K562 (cell line): ENCODE measurements around the gene GHR. TPM values are rescaled to one million over a fixed set of nuclear protein-coding genes. Genes with fewer than 3 reads are reported as not detected.

Experiments
- BRF1 ChIP-seq: IDR thresholded peaks from 3 replicates; pipeline ENCODE4 v1.6.1; 2011; ENCODE audit warnings: borderline replicate concordance, mild to moderate bottlenecking; ENCODE audit not compliant: insufficient read length; ENCODE audit errors: extremely low read depth
- CTCF ChIP-seq, 3 experiments: IDR thresholded peaks in 2 of 3; conservative IDR thresholded peaks in 1 of 3; 2 replicates each; pipeline ENCODE4 v1.5.1; 2011 to 2012; ENCODE audit warnings: low read length in 3 of 3, mild to moderate bottlenecking in 3 of 3, control low read depth in 2 of 3, improper control_type of control experiment in 1 of 3, inconsistent platforms in 1 of 3, low read depth in 1 of 3, mixed read lengths in 1 of 3, moderate library complexity in 1 of 3; ENCODE audit not compliant: insufficient read depth in 2 of 3
- CTCFL ChIP-seq: IDR thresholded peaks from 2 replicates; pipeline ENCODE4 v1.6.1; 2011; ENCODE audit warnings: borderline replicate concordance, low read depth, mild to moderate bottlenecking, moderate library complexity, low read length; ENCODE audit not compliant: insufficient read depth, poor library complexity, severe bottlenecking
- HEY1 ChIP-seq: fragments of 250-450 bp; sonication (Bioruptor Pico); IDR thresholded peaks from 2 replicates; pipeline ENCODE4 v1.5.0; 2020; ENCODE audit warnings: mild to moderate bottlenecking, moderate library complexity, borderline replicate concordance
- JUN ChIP-seq, 2 experiments: sonication (generic) in 1 of 2; formaldehyde crosslinking in 1 of 2; IDR thresholded peaks; 2 replicates each; pipeline versions ENCODE4 v1.6.1 to v1.8.0; 2012 to 2022; ENCODE audit warnings: borderline replicate concordance in 2 of 2, mild to moderate bottlenecking in 2 of 2, improper control_type of control experiment in 1 of 2, low read depth in 1 of 2, low read length in 1 of 2, missing genetic modification reagents in 1 of 2
- KLF16 ChIP-seq: IDR thresholded peaks from 2 replicates; pipeline ENCODE4 v1.6.1; 2016; ENCODE audit warnings: antibody characterized with exemption
- RAD21 ChIP-seq, 2 experiments: fragments of 250-450 bp in 1 of 2; fragments of 450-650 bp in 1 of 2; sonication (Bioruptor Pico) in 1 of 2; formaldehyde crosslinking in 1 of 2; IDR thresholded peaks in 1 of 2; conservative IDR thresholded peaks in 1 of 2; 2 replicates each; pipeline versions ENCODE4 v1.4.0 to v1.8.0; 2020 to 2022; ENCODE audit warnings: mild to moderate bottlenecking in 2 of 2, moderate library complexity in 1 of 2
- SMARCB1 ChIP-seq: IDR thresholded peaks from 2 replicates; pipeline ENCODE4 v1.6.1; 2011; ENCODE audit warnings: improper control_type of control experiment, low read depth; ENCODE audit not compliant: insufficient read length
- TFE3 ChIP-seq: fragments of 450-650 bp; formaldehyde crosslinking; IDR thresholded peaks from 2 replicates; pipeline ENCODE4 v1.4.0; 2020; ENCODE audit warnings: mild to moderate bottlenecking, mixed read lengths
- THAP12 ChIP-seq: fragments of 250-450 bp; sonication (Bioruptor Pico); IDR thresholded peaks from 2 replicates; pipeline ENCODE4 v1.9.0; 2021; ENCODE audit warnings: mild to moderate bottlenecking, inconsistent platforms
- THRAP3 ChIP-seq: fragments of 450-650 bp; IDR thresholded peaks from 2 replicates; pipeline ENCODE4 v1.6.1; 2016; ENCODE audit warnings: mild to moderate bottlenecking, inconsistent platforms, borderline replicate concordance
- ZNF280B ChIP-seq: fragments of 250-450 bp; sonication (Bioruptor Pico); IDR thresholded peaks from 2 replicates; pipeline ENCODE4 v1.5.1; 2021; ENCODE audit warnings: mild to moderate bottlenecking
- ZNF655 ChIP-seq: fragments of 250-450 bp; sonication (Bioruptor Pico); IDR thresholded peaks from 2 replicates; pipeline ENCODE4 v1.5.0; 2021
- ZNF696 ChIP-seq: fragments of 250-450 bp; sonication (Bioruptor Pico); conservative IDR thresholded peaks from 2 replicates; pipeline ENCODE4 v1.4.0; 2020; ENCODE audit warnings: mild to moderate bottlenecking, moderate library complexity
- polyA plus RNA-seq, 8 experiments: library from polyadenylated mRNA; depleted of rRNA in 4 of 8; stranded (reverse) in 5 of 8; unstranded in 3 of 8; fragments of >200 nt; fragmentation: Nextera tagmentation in 2 of 8; fragmentation: Illumina TruSeq in 1 of 8; extraction: Ambion mirVana in 2 of 8; extraction: Trizol in 1 of 8; gene quantifications; 2 replicates each; pipeline versions ENCODE4 v1.2.1 to v1.2.3, GENCODE V29; 2011 to 2014; ENCODE audit warnings: inconsistent platforms in 1 of 8, missing spikeins in 1 of 8
- total RNA-seq, 7 experiments: library from RNA; depleted of rRNA in 6 of 7; stranded (reverse); fragments of >200 nt in 6 of 7; fragmentation: Illumina TruSeq in 2 of 7; extraction: Trizol in 2 of 7; gene quantifications; 2 replicates each; pipeline versions ENCODE4 v1.2.1 to v1.2.3, GENCODE V29; 2011 to 2021; ENCODE audit warnings: low replicate concordance in 1 of 7

The GHR gene
- total and polyA plus RNA-seq, 9 of the 15 experiments (the other 6 are each of a cell fraction or from before 2014, with no cell fraction given), result 0.01 to 0.13 (median 0.07) TPM; not detected in 5

GRCh38 chr5:42767491-42768105, 344.4 kb downstream of the GHR start (continued):
- TF ChIP-seq ZNF696 (CRISPR knock-in tag) (no peak), HEY1 (no peak), THRAP3 (no peak), JUN (IDR thresholded peaks at IDR 0.05; ENCODE audit: borderline replicate concordance, low read depth, low read length) (no peak), JUN (CRISPR knock-in tag; IDR thresholded peaks at IDR 0.05; ENCODE audit: borderline replicate concordance) (no peak), KLF16 (no peak), CTCFL (no peak), CTCF (IDR thresholded peaks at IDR 0.05 in 2 of 3, conservative IDR thresholded peaks at IDR 0.05 in 1 of 3; ENCODE audit: insufficient read depth in 2 of 3, low read depth in 1 of 3, low read length in 3 of 3) (peak; percentile 40 to 79 (median 46); a peak in 3 of 6 replicates), BRF1 (no peak), ZNF280B (CRISPR knock-in tag) (no peak), ZNF655 (CRISPR knock-in tag) (no peak), SMARCB1 (no peak), TFE3 (CRISPR knock-in tag) (no peak), RAD21 (CRISPR knock-in tag; conservative IDR thresholded peaks at IDR 0.05 in 1 of 2, IDR thresholded peaks at IDR 0.05 in 1 of 2) (peak; percentile 90 to 91), THAP12 (no peak)
